DMS53 treated with DMSO at 0.1 percent for 48 hours (cell line): ENCODE results near the gene NPHP3.

Experiments
- DNase-seq: peaks from one replicate; lab custom pipeline; 2025; ENCODE audit not compliant: unreplicated experiment; lab: John Stamatoyannopoulos, UW

The NPHP3 gene

DNA sequence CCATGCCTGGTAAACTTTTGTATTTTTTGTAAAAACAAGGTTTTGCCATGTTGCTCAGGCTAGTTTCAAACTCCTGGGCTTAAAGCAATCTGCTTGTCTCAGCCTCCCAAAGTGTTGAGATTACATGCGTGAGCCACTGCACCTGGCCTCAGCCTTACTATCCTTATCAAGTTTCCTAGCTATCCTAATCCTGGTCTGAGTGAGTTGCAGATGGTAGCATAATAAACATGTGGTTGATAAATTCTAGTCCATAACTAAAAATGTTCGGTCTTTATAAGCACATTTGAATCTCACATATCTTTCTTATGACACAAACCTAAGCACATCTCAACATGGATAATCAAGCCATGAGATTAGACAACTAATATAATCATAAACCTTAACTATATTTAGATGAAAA is 18.5 kb downstream of the NPHP3 start:
- no peak for DNase-seq

- DNase-seq: no peak
Measured at GRCh38 chr3:132695422-132695821, 26.8 kb downstream of the NPHP3 start.

GRCh38 chr3:132694991-132695390 is 27.2 kb downstream of the NPHP3 start:
- DNase-seq: no peak

DNA sequence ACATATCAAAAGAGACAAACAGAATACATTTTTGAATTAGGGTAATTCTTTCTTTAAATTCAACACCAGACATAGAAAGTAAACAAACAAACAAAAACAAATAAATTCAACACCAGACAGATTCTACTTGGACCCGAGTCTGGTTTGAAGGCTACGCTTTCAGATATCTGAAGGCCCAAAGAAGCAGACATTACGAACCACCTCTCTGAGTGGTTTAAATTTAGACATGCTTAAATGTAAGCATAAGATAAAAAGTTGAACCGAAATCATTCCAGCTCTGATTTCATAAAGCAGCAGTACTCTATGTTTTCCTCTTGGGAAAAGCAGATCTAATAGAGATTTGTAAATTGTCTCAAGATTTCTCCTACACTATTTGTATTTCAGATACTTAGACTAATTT is 32.2 kb downstream of the NPHP3 start:
- no peak for DNase-seq

DNA sequence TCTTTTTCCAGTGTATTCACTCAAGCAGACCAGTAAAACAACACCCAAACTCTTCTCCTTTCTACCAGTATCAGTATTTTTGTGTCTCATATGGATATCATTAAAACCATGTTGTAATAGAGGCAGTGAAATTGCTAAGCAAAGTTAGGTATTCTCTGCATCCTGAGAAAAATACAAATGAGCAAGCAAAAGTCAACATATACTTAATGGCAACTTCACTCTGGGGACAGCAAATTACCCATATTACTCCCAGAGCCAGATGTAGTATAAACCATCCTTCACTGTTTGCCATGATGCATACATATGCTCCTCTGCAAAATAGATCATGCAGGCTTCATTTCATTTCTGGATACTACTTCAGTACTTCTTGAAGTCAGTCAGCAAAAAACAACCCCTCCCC is 40.0 kb downstream of the NPHP3 start:
- DNase-seq: no peak

GRCh38 chr3:132681421-132681820 is 40.8 kb downstream of the NPHP3 start:
- no peak for DNase-seq

DNA sequence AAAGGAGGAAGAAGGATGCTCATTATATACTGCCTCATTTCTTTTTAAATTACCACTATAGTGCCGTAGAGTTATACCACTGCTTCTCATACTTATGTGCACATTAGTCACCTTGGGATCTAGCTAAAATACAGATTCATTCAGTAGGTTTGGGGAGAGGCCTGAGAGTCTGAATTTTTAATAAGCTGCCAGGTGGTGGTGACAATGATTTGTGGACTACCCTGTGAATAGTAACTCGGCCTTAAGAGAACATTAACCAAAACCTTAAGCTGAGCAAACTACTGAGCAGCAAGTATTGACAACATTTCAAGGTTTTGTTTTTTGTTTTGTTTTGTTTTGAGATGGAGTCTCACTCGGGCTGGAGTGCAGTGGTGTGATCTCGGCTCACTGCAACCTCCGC is 42.3 kb downstream of the NPHP3 start:
- no peak for DNase-seq

DNA sequence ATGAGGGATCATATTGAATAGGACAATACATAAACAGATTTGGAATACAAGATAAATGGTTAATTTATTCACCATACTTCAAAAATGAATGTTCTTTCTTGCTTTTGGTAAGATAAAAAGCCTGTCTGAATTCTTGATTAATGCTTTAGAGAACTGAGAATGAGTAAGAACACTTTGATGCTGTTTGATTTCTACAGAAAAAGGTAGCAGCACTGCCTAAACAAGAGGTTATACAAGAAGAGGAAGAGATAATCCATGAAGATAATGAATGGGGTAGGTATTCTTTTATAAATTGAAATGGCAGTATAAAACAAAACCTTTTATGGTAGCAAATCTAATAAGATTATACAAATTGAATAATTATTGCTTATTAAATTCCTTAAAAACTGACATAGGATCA is 46.8 kb downstream of the NPHP3 start:
- no peak for DNase-seq

DNA sequence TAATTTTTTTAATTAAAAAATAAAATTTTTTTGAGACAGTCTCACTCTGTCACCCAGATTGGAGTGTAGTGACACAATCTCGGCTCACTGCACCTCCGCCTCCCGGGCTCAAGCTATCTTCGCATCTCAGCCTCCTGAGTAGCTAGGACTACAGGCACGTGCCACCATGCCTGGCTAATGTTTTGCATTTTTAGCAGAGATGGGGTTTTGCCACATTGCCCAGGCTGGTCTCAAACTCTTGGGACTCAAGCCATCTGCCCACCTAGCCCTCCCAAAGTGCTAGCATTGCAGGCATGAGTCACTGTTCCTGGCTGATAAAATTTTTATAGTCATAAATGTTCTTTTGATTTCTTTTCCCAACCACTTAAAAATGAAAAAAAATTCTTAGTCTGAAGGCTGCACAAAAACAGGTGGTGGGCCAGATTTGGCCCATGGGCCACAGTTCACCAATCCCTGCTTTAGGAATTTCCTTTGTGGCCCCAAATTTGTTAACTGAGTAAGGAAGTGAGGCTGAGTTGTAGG is 52.9 kb downstream of the NPHP3 start:
- DNase-seq: no peak

DNA sequence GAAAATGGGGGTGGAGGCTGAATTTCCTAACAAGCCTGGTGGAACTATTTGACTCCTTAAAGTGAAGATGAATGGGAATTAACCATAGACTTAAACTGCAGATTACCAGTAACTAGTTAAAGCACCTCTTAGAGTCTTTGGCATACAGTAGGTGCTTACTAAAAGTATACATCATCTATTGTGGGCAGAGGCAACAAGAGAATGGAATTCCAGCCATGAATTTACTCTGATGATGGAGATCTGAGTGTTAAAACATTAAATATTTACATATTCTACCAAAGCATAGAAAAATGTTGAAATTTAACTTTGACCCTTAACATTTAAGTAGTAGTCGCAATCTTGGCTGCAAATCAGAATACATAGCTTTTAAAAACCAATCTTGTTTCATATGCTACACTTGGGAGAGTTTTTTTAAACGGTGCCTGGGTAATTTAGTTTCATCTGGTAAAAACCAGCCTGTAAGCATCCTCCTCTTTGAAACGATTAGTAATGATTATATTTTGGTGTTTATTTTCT is 56.9 kb downstream of the NPHP3 start:
- DNase-seq: no peak

GRCh38 chr3:132662212-132662611 is 60.0 kb downstream of the NPHP3 start:
- DNase-seq: peak; percentile 65

DNA sequence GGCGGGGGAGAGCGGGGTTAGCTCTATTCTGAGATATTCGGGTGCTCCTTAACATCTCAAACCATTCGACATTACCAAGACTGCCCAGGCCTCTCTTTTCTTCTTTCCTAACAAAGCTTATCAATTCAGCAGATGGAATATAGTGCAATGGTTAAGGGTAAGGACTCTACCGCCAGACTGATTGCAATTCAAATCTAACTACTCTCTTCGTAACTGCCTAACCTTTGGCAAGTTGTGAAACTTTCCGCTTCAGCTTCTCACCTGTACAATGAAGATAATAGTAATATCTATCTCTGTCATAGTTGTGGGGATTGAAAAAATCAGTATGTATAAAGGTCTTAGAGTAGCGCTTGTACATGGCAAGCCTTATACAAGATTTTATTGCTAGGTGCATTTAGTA is 61.1 kb downstream of the NPHP3 start:
- peak; percentile 4 for DNase-seq

- no peak for DNase-seq
Measured at GRCh38 chr3:132660811-132661070, 61.5 kb downstream of the NPHP3 start.

- peak; percentile 36 for DNase-seq
Measured at GRCh38 chr3:132660052-132660810, 62.0 kb downstream of the NPHP3 start, which contains the start of gene UBA5. Gene UBA5, plus strand, starts transcription at chr3:132660329. Its CDS starts 209 bp downstream, at chr3:132660538.

DNA sequence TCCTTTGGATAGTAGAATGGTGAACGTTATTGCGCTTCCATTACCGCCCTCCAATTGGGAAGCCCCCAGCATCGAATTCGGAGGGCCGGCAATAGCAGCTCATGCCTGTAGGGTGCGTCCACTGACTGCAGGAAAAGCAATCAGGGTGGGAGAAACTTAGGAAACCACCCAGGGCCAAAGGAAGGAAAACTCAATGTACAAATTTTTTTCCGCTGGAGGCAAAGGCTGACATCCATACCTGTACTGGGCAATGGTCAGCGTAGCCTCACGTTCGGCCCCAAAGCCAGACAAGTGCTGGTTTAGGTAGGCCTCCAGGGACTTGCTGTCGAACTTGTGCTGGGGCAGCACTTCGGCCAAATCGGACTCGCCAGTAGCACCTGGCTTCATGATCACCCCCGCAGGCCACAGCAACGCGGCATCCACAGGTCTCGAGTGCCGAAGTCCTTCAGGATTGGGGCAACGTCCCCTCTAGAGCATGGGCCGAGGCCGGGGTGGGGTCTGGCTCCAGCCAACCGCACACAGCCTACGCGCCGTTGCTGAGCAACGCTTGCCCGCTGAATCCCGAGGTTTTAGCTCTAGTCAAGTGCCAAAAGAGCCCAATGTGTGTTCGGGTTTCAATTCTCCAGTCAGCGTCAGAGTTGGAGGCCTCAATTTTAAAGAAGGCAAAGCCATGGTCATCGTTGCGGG is 62.7 kb downstream of the NPHP3 start, which contains the start of gene ACAD11:
Gene ACAD11 (minus strand): TSS at position 445 of the 687 bp plus-strand sequence. CDS start 58 bp downstream, at position 387.
- DNase-seq: peak; percentile 42

DNA sequence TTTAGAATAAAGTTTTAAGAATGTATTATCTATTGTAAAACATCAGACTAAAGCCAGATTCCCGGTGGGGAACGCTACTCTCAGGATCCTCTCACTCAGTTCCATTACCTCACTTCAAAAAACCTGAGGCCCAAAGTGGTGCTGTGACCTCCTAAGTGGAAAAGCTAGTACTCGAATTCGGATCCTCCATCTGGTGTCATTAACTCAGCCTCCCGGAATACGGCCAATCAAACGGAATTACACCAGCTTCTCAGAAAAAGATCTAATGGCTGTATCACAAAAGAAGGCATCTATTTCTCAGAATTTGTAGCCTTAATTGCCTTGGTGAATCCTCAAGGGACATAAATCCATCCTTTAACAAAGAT is 63.2 kb downstream of the NPHP3 start:
- no peak for DNase-seq

- no peak for DNase-seq
Measured at GRCh38 chr3:132657869-132658747, 64.1 kb downstream of the NPHP3 start.

DNA sequence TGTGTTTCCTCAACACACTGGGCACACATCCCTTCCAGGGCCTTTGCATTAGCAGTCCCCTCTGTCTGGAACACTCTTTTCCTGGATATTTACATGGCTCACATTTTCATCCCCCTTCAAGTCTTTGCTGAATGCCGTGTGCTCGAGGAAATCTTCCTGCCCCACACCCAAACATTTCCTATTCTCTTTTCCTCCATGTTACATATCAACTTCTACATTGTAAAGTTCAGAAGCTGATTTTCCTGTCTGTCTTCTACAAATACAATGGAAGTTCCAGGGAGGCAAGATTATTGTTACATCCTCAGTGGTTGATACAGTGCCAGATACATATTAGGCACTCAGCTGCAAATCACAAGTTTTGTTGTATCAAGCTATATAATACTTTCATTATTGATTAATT is 66.7 kb downstream of the NPHP3 start:
- no peak for DNase-seq

- DNase-seq: no peak
Measured at GRCh38 chr3:132654721-132655120, 67.5 kb downstream of the NPHP3 start.

GRCh38 chr3:132654190-132654589 is 68.0 kb downstream of the NPHP3 start:
- DNase-seq: no peak

DNA sequence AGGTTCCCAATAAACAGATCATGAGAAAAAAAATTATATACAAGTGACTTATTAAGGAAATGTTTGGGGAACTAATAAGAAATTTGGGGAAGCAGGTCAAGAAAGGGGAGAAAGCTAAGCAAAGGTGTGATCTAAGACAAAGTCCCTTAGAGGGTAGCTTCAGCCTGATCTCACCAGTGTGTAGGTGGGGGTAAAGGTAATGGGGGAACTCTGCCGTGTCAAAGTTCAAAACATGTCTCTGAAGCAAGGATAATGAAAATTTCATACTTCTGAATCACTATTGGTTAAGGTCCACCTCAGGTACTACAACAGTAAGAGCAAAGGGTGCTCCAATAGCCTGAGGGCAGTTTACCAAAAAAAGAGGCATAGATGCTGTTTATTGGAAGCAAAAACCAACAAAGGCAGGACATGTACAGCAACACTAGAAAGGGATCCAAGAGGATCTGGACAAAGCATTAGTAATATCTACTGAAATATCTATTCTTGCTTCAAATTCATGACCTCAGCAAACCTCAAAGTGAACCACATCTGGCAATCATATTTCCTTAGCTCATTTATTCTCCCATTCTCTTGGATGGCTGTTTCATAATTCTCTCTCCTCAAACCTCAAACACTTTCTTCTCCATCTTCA is 69.5 kb downstream of the NPHP3 start:
- no peak for DNase-seq
